ENCODE results near the gene PSMD1. TPM values are rescaled to one million over a fixed set of nuclear protein-coding genes. Genes with fewer than 3 reads are reported as not detected.

The PSMD1 gene
- total RNA-seq, 4 donors from 2014 or later: 47.3 to 55.2 (median 52.3) TPM

GRCh38 chr2:231115651-231116050 lies 59.0 kb downstream of the PSMD1 start:
- H3K4me3 ChIP-seq: no peak overlapping the region
- no peak for TF ChIP-seq POLR2A (IDR thresholded peaks at IDR 0.05; ENCODE audit: low read depth)
- intact Hi-C loops (cut with DNase I): no loop called here
- H3K9me3 ChIP-seq: no peaks in the 10 kb centered on the region
- 87% methylated on average over 2 of the region's 2 CpGs for WGBS
- peak overlapping the region in 2 of 4 donors; percentile 58 to 69 for H3K27ac ChIP-seq (replicated peaks in 1 of 4)
- no peaks in the 10 kb centered on the region for H3K27me3 ChIP-seq
- no peak for DNase-seq (ENCODE audit: extremely low spot score)
- H3K4me1 ChIP-seq: peaks cover 0 to 44% (median 37%) of the 10 kb centered on the region in 4 donors
- H3K36me3 ChIP-seq: peaks cover 0 to 10% (median 0%) of the 10 kb centered on the region in 4 donors

GRCh38 chr2:231117148-231117547 lies 60.5 kb downstream of the PSMD1 start:
- Histone ChIP-seq H3K9me3 (no peaks in the 10 kb centered on the region), H3K27ac (replicated peaks in 1 of 4) (peak overlapping the region; percentile 14 to 69 (median 54)), H3K27me3 (no peaks in the 10 kb centered on the region), H3K4me3 (no peak overlapping the region), H3K4me1 (peaks cover 0 to 29% (median 22%) of the 10 kb centered on the region in 4 donors), H3K36me3 (peaks cover 0 to 10% (median 0%) of the 10 kb centered on the region in 4 donors)
- 36% methylated on average over 1 of the region's 1 CpG for WGBS
- intact Hi-C loops (cut with DNase I): no loop called here
- no peak for TF ChIP-seq POLR2A (IDR thresholded peaks at IDR 0.05; ENCODE audit: low read depth)
- TF ChIP-seq POLR2AphosphoS5 (IDR thresholded peaks at IDR 0.05): no peak
- no peak for TF ChIP-seq CTCF (IDR thresholded peaks at IDR 0.05)
- TF ChIP-seq EP300 (IDR thresholded peaks at IDR 0.05): no peak
- DNase-seq (ENCODE audit: extremely low spot score): no peak

- WGBS: 61% methylated on average over 4 of the region's 4 CpGs
- H3K27ac ChIP-seq (replicated peaks in 1 of 4): peak overlapping the region; percentile 44 to 69 (median 54)
Observed at GRCh38 chr2:231117922-231118613, 61.4 kb downstream of the PSMD1 start.

GRCh38 chr2:231118614-231118942 lies 61.9 kb downstream of the PSMD1 start:
- Histone ChIP-seq H3K4me3 (peak overlapping the region in 3 of 4 donors; percentile 1 to 19 (median 7)), H3K27me3 (no peaks in the 10 kb centered on the region), H3K9me3 (no peaks in the 10 kb centered on the region), H3K36me3 (no peaks in the 10 kb centered on the region), H3K4me1 (peaks cover 4 to 31% (median 23%) of the 10 kb centered on the region in 4 donors), H3K27ac (replicated peaks in 1 of 4) (peak overlapping the region; percentile 44 to 69 (median 54))
- DNase-seq (ENCODE audit: extremely low spot score): no peak
- 63% methylated on average over 2 of the region's 2 CpGs for WGBS
- TF ChIP-seq EP300 (IDR thresholded peaks at IDR 0.05): no peak
- no peak for TF ChIP-seq CTCF (IDR thresholded peaks at IDR 0.05)
- TF ChIP-seq POLR2AphosphoS5 (IDR thresholded peaks at IDR 0.05): no peak
- TF ChIP-seq POLR2A (IDR thresholded peaks at IDR 0.05; ENCODE audit: low read depth): no peak
- intact Hi-C loops (cut with DNase I): no loop called here

More at GRCh38 chr2:231117922-231118613, 61.4 kb downstream of the PSMD1 start:
- no peak for TF ChIP-seq CTCF (IDR thresholded peaks at IDR 0.05)
- no peak for TF ChIP-seq POLR2AphosphoS5 (IDR thresholded peaks at IDR 0.05)
- TF ChIP-seq EP300 (IDR thresholded peaks at IDR 0.05): no peak
- no peak for TF ChIP-seq POLR2A (IDR thresholded peaks at IDR 0.05; ENCODE audit: low read depth)
- peaks cover 0 to 4% (median 0%) of the 10 kb centered on the region in 4 donors for H3K36me3 ChIP-seq
- H3K4me3 ChIP-seq: peak overlapping the region in 3 of 4 donors; percentile 1 to 19 (median 7)
- DNase-seq (ENCODE audit: extremely low spot score): no peak
- H3K9me3 ChIP-seq: no peaks in the 10 kb centered on the region
- H3K4me1 ChIP-seq: peaks cover 0 to 26% (median 18%) of the 10 kb centered on the region in 4 donors
- H3K27me3 ChIP-seq: no peaks in the 10 kb centered on the region
- intact Hi-C loops (cut with DNase I): no loop called here

- peak overlapping the region in 3 of 4 donors; percentile 53 to 69 (median 54) for H3K27ac ChIP-seq (replicated peaks in 1 of 4)
- no peaks in the 10 kb centered on the region for H3K27me3 ChIP-seq
- no peaks in the 10 kb centered on the region for H3K36me3 ChIP-seq
- 42% methylated on average over 4 of the region's 4 CpGs for WGBS
- H3K4me3 ChIP-seq: peak overlapping the region; percentile 28 to 42 (median 42)
- H3K4me1 ChIP-seq: peaks cover 19 to 35% (median 27%) of the 10 kb centered on the region in 4 donors
- H3K9me3 ChIP-seq: no peaks in the 10 kb centered on the region
- DNase-seq (ENCODE audit: extremely low spot score): no peak
- intact Hi-C loops (cut with DNase I): no loop called here
- TF ChIP-seq POLR2A (IDR thresholded peaks at IDR 0.05; ENCODE audit: low read depth): no peak
- no peak for TF ChIP-seq CTCF (IDR thresholded peaks at IDR 0.05)
- no peak for TF ChIP-seq EP300 (IDR thresholded peaks at IDR 0.05)
- peak in 1 of 2 donors; percentile 20 for TF ChIP-seq POLR2AphosphoS5 (IDR thresholded peaks at IDR 0.05)
Observed at GRCh38 chr2:231123362-231123898, 66.8 kb downstream of the PSMD1 start.

Data from esophagus muscularis mucosa (tissue), 4 donors.